GM12872 (cell line): ENCODE measurements around the gene CNTN5.

Source experiments
- TF ChIP-seq, protein P1 (sequence below): IDR thresholded peaks from 3 replicates; pipeline ENCODE4 v1.5.1; 2011; ENCODE audit warnings: low read depth, mild to moderate bottlenecking, low read length, moderate library complexity; ENCODE audit not compliant: insufficient read depth

CNTN5 gene

DNA sequence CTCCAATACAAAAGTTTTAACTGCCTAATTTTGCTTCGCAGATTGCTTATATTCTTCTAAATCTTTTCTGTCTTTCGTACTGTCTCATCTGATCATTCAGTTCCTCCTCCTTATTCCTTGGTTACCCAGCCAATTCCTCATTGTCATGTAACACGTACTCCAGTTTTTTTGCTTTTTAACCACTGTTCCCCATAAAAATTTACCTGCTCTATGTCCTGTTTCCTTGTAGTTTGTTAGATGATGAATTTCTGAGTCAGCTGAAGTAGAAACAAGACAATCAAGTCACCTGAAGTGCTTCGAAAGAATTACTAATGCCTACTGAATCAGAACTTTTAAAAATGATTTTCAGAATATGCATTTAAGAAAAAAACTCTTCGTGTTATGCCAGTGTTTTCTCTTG, 150.6 kb downstream of the CNTN5 start:
- TF ChIP-seq, protein P1, sequence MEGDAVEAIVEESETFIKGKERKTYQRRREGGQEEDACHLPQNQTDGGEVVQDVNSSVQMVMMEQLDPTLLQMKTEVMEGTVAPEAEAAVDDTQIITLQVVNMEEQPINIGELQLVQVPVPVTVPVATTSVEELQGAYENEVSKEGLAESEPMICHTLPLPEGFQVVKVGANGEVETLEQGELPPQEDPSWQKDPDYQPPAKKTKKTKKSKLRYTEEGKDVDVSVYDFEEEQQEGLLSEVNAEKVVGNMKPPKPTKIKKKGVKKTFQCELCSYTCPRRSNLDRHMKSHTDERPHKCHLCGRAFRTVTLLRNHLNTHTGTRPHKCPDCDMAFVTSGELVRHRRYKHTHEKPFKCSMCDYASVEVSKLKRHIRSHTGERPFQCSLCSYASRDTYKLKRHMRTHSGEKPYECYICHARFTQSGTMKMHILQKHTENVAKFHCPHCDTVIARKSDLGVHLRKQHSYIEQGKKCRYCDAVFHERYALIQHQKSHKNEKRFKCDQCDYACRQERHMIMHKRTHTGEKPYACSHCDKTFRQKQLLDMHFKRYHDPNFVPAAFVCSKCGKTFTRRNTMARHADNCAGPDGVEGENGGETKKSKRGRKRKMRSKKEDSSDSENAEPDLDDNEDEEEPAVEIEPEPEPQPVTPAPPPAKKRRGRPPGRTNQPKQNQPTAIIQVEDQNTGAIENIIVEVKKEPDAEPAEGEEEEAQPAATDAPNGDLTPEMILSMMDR = no peak

DNA sequence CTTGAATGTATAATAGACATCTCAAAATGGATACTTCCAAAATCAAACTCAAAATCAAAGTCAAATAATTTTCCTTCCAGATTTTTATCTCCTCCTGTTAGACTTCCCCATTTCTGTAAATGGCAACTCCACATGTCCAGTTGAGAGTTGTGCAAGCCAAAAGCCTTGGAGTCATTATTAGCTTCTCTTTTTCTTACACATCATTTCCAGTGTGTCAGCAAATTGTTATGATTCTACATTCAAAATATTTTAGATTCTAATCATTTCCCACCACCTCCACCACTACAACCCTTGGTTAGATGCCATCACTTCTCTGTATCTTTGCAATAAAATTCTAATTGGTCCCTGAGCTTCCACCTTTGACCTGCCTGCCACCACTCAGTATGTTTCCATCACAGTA, 155.7 kb downstream of the CNTN5 start:
- TF ChIP-seq, protein P1 = no peak

- TF ChIP-seq, protein P1 = no peak
These were observed 156.7 kb downstream of the CNTN5 start for GRCh38 chr11:99177446-99177845.

DNA sequence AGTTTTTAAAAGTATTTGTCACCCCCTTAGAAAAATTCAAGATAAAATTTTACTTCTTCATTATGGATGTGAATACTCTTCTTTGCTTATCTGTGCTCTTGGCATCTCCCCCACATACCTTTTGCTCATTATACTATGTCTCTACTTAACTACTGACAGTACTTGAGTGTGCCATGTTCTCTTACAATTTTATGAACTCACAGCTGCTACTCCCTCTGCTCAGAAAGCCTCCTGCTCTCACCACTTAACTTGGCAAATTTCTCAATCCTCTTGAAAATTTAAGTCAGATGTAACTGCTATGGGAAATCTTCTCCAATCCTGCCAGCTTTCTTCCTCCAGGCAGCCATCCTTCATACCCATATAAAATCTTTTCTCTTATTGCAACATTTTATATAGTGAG, 163.4 kb downstream of the CNTN5 start:
- TF ChIP-seq, protein P1 = no peak

DNA sequence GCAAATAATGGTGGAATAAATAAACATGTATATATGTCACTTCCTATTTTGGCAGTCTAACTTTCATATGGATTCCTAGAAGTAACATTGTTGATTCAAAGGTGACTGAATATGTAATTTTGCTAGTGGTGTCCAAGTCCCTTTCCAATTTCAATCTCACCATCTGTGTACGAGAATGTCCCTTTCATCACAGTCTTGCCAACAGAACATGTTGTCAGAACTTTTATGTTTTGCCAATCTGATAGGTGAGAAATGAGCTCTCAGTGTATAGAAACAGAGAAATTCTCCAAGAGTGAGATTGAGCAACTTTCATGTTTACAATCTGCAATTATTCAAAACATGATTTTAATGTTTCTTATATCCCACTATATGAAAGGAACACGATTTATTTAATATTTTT, 167.5 kb downstream of the CNTN5 start:
- TF ChIP-seq, protein P1 = no peak

DNA sequence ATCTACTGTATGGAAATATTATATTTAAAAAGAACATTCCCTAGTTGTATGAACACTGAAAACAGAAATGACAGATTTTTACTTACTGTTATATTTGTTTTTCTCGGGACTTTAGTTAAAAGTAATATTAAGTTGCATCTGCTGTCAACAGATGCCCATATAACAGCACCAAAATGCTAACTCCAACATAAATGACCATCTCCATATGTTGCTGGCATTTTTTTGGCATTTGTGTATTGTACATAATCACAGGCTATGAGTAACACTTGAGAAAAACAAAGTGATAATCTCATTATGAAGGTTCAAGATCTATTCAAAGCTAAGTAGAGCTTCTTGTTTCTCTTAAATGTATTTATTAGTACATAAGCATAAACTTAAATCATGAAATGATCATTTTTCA, 172.0 kb downstream of the CNTN5 start:
- TF ChIP-seq, protein P1 = no peak

DNA sequence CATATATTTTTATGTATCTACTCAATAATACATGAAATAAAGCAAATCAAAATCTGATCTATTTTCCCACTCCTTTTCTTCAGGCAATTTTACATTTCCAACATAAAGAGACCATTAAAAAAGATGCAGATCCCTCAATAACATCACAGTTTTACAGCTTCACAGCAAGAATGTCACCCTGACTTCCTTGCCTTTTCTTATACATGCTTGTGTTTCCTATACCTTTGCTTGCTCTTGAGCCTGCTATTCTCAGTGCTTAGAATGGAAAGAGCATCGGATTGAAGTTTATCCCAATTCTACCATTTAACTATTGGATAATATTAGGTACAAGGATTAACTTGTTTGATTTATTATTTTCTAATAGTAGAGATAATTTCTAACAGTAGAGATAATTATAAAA, 176.7 kb downstream of the CNTN5 start:
- TF ChIP-seq, protein P1 = no peak

DNA sequence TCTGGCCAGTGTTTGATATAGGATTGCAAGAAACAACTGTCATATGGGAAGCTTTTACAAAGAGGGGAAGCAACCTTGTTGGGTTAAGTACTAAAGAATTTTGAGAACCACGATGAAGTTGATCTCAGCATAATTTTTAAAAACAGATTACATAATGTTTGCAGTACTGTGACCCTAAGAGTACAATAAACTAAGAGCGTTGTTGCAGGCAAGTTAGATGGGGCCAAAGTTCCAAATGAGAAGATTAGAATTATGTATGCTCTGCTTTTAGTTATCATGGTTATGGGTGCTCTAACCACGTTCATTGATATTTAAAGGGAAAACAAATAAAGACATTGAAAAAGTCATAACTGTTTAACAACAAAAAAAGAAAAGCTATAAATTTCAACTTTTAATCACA, 177.5 kb downstream of the CNTN5 start:
- TF ChIP-seq, protein P1 = no peak
